Measurements from ENCODE around the gene CCT3.
"Not testable (repeated sequence)": the region's sequence is repeated elsewhere in the genome, so short reads cannot be mapped to it uniquely, and the experiment has no call there.

Gene CCT3

GRCh38 chr1:156346035-156346434 lies 7.9 kb upstream of the CCT3 start:
- not testable (repeated sequence) for H3K18ac ChIP-seq (ENCODE audit: low read length); H3K9ac ChIP-seq (ENCODE audit: low read length); H3K27ac ChIP-seq (ENCODE audit: low read depth, low read length); H2BK5ac ChIP-seq (ENCODE audit: low read length); H3K27me3 ChIP-seq (ENCODE audit: insufficient read depth, low read length, poor library complexity); H3K23ac ChIP-seq (ENCODE audit: low read length); H3K36me3 ChIP-seq (ENCODE audit: control insufficient read depth, insufficient read depth, low read length); H2BK120ac ChIP-seq (ENCODE audit: low read depth, low read length); H3K56ac ChIP-seq (ENCODE audit: low read length); H3K79me1 ChIP-seq (ENCODE audit: low read length); H4K5ac ChIP-seq (ENCODE audit: low read length); H2BK15ac ChIP-seq (replicated peaks; ENCODE audit: low read depth); H3K4ac ChIP-seq (ENCODE audit: low read depth, low read length); H3K4me3 ChIP-seq (ENCODE audit: low read length); H3K4me1 ChIP-seq (ENCODE audit: control insufficient read depth, low read depth, low read length); H4K8ac ChIP-seq (ENCODE audit: low read depth, low read length); DNase-seq; H2AK5ac ChIP-seq (ENCODE audit: low read length); H3K4me2 ChIP-seq (ENCODE audit: low read length); H3K79me2 ChIP-seq (ENCODE audit: control insufficient read depth, insufficient read depth, low read length)
- no CpG with 5 or more reads among the region's 2 CpGs for WGBS (ENCODE audit: extremely low coverage, insufficient coverage, low lambda C conversion rate)

- H3K4me2 ChIP-seq (ENCODE audit: low read length): no peak overlapping the region
- no peak overlapping the region for H2BK5ac ChIP-seq (ENCODE audit: low read length)
- H3K4me3 ChIP-seq (ENCODE audit: low read length): no peak overlapping the region
- H2BK120ac ChIP-seq (ENCODE audit: low read depth, low read length): no peak overlapping the region
- H2AK5ac ChIP-seq (ENCODE audit: low read length): no peak overlapping the region
- H3K18ac ChIP-seq (ENCODE audit: low read length): no peak overlapping the region
- no peaks in the 10 kb centered on the region for H3K36me3 ChIP-seq (ENCODE audit: control insufficient read depth, insufficient read depth, low read length)
- DNase-seq: no peak
- H3K23ac ChIP-seq (ENCODE audit: low read length): no peak overlapping the region
- H3K27me3 ChIP-seq (ENCODE audit: insufficient read depth, low read length, poor library complexity): no peaks in the 10 kb centered on the region
- no peak overlapping the region for H3K9ac ChIP-seq (ENCODE audit: low read length)
- H4K5ac ChIP-seq (ENCODE audit: low read length): no peak overlapping the region
- no peak overlapping the region for H3K4ac ChIP-seq (ENCODE audit: low read depth, low read length)
- H3K79me2 ChIP-seq (ENCODE audit: control insufficient read depth, insufficient read depth, low read length): no peaks in the 10 kb centered on the region
- no peaks in the 10 kb centered on the region for H3K4me1 ChIP-seq (ENCODE audit: control insufficient read depth, low read depth, low read length)
- no peak overlapping the region for H4K8ac ChIP-seq (ENCODE audit: low read depth, low read length)
- no CpG with 5 or more reads among the region's 3 CpGs for WGBS (ENCODE audit: extremely low coverage, insufficient coverage, low lambda C conversion rate)
- H2BK15ac ChIP-seq (replicated peaks; ENCODE audit: low read depth): no peak overlapping the region
- no peak overlapping the region for H3K56ac ChIP-seq (ENCODE audit: low read length)
- no peaks in the 10 kb centered on the region for H3K79me1 ChIP-seq (ENCODE audit: low read length)
- no peak overlapping the region for H3K27ac ChIP-seq (ENCODE audit: low read depth, low read length)
Observed at GRCh38 chr1:156344409-156344808, 6.3 kb upstream of the CCT3 start.

GRCh38 chr1:156342166-156342955 lies 4.3 kb upstream of the CCT3 start:
- H3K56ac ChIP-seq (ENCODE audit: low read length): no peak overlapping the region
- no peak overlapping the region for H2BK5ac ChIP-seq (ENCODE audit: low read length)
- no peak overlapping the region for H3K4ac ChIP-seq (ENCODE audit: low read depth, low read length)
- H3K27ac ChIP-seq (ENCODE audit: low read depth, low read length): no peak overlapping the region
- no peak overlapping the region for H4K8ac ChIP-seq (ENCODE audit: low read depth, low read length)
- no peak overlapping the region for H3K23ac ChIP-seq (ENCODE audit: low read length)
- H4K5ac ChIP-seq (ENCODE audit: low read length): no peak overlapping the region
- no peaks in the 10 kb centered on the region for H3K27me3 ChIP-seq (ENCODE audit: insufficient read depth, low read length, poor library complexity)
- no peak overlapping the region for H2AK5ac ChIP-seq (ENCODE audit: low read length)
- no peak overlapping the region for H2BK120ac ChIP-seq (ENCODE audit: low read depth, low read length)
- H3K36me3 ChIP-seq (ENCODE audit: control insufficient read depth, insufficient read depth, low read length): no peaks in the 10 kb centered on the region
- H3K9ac ChIP-seq (ENCODE audit: low read length): no peak overlapping the region
- no peaks in the 10 kb centered on the region for H3K4me1 ChIP-seq (ENCODE audit: control insufficient read depth, low read depth, low read length)
- no peak overlapping the region for H3K4me3 ChIP-seq (ENCODE audit: low read length)
- H3K79me2 ChIP-seq (ENCODE audit: control insufficient read depth, insufficient read depth, low read length): peaks cover 6% of the 10 kb centered on the region
- whole genome bisulfite sequencing (ENCODE audit: extremely low coverage, insufficient coverage, low lambda C conversion rate): no CpG with 5 or more reads among the region's 1 CpG
- H3K18ac ChIP-seq (ENCODE audit: low read length): no peak overlapping the region
- DNase-seq: no peak
- H3K79me1 ChIP-seq (ENCODE audit: low read length): no peaks in the 10 kb centered on the region
- H2BK15ac ChIP-seq (replicated peaks; ENCODE audit: low read depth): no peak overlapping the region
- H3K4me2 ChIP-seq (ENCODE audit: low read length): no peak overlapping the region

- no CpG with 5 or more reads among the region's 14 CpGs for WGBS (ENCODE audit: extremely low coverage, insufficient coverage, low lambda C conversion rate)
Observed at GRCh38 chr1:156337888-156338179, 258 bp downstream of the CCT3 start.

GRCh38 chr1:156337052-156337887 lies 822 bp downstream of the CCT3 start:
- H4K5ac ChIP-seq (ENCODE audit: low read length): no peak overlapping the region
- H3K79me2 ChIP-seq (ENCODE audit: control insufficient read depth, insufficient read depth, low read length): peaks cover 31% of the 10 kb centered on the region
- peak overlapping the region; percentile 97 for H3K56ac ChIP-seq (ENCODE audit: low read length)
- no peak overlapping the region for H2BK120ac ChIP-seq (ENCODE audit: low read depth, low read length)
- H3K79me1 ChIP-seq (ENCODE audit: low read length): peaks cover 8% of the 10 kb centered on the region
- peak overlapping the region; percentile 63 for H3K4me2 ChIP-seq (ENCODE audit: low read length)
- peaks cover 2% of the 10 kb centered on the region for H3K4me1 ChIP-seq (ENCODE audit: control insufficient read depth, low read depth, low read length)
- H3K27ac ChIP-seq (ENCODE audit: low read depth, low read length): peak overlapping the region; percentile 24
- no peak for DNase-seq
- H3K27me3 ChIP-seq (ENCODE audit: insufficient read depth, low read length, poor library complexity): no peaks in the 10 kb centered on the region
- no peak overlapping the region for H3K18ac ChIP-seq (ENCODE audit: low read length)
- H2AK5ac ChIP-seq (ENCODE audit: low read length): no peak overlapping the region
- peak overlapping the region; percentile 48 for H2BK5ac ChIP-seq (ENCODE audit: low read length)
- H3K4me3 ChIP-seq (ENCODE audit: low read length): peak overlapping the region; percentile 88
- peak overlapping the region; percentile 96 for H3K9ac ChIP-seq (ENCODE audit: low read length)
- H4K8ac ChIP-seq (ENCODE audit: low read depth, low read length): no peak overlapping the region
- H3K36me3 ChIP-seq (ENCODE audit: control insufficient read depth, insufficient read depth, low read length): peaks cover 4% of the 10 kb centered on the region
- WGBS (ENCODE audit: extremely low coverage, insufficient coverage, low lambda C conversion rate): no CpG with 5 or more reads among the region's 34 CpGs
- peak overlapping the region; percentile 24 for H3K4ac ChIP-seq (ENCODE audit: low read depth, low read length)
- H3K23ac ChIP-seq (ENCODE audit: low read length): peak overlapping the region; percentile 33
- H2BK15ac ChIP-seq (replicated peaks; ENCODE audit: low read depth): no peak overlapping the region

More at GRCh38 chr1:156337888-156338179, 258 bp downstream of the CCT3 start:
- peak overlapping the region; percentile 33 for H2AK5ac ChIP-seq (ENCODE audit: low read length)
- peaks cover 2% of the 10 kb centered on the region for H3K4me1 ChIP-seq (ENCODE audit: control insufficient read depth, low read depth, low read length)
- H3K56ac ChIP-seq (ENCODE audit: low read length): peak overlapping the region; percentile 97
- no peak overlapping the region for H3K18ac ChIP-seq (ENCODE audit: low read length)
- H3K4ac ChIP-seq (ENCODE audit: low read depth, low read length): peak overlapping the region; percentile 18
- H4K8ac ChIP-seq (ENCODE audit: low read depth, low read length): no peak overlapping the region
- no peak overlapping the region for H2BK15ac ChIP-seq (replicated peaks; ENCODE audit: low read depth)
- peaks cover 4% of the 10 kb centered on the region for H3K36me3 ChIP-seq (ENCODE audit: control insufficient read depth, insufficient read depth, low read length)
- peaks cover 8% of the 10 kb centered on the region for H3K79me1 ChIP-seq (ENCODE audit: low read length)
- peak overlapping the region; percentile 22 for H3K4me2 ChIP-seq (ENCODE audit: low read length)
- H3K27ac ChIP-seq (ENCODE audit: low read depth, low read length): peak overlapping the region; percentile 24
- peak overlapping the region; percentile 96 for H3K9ac ChIP-seq (ENCODE audit: low read length)
- peaks cover 31% of the 10 kb centered on the region for H3K79me2 ChIP-seq (ENCODE audit: control insufficient read depth, insufficient read depth, low read length)
- DNase-seq: no peak
- H3K4me3 ChIP-seq (ENCODE audit: low read length): peak overlapping the region; percentile 88
- H2BK5ac ChIP-seq (ENCODE audit: low read length): peak overlapping the region; percentile 48
- H3K23ac ChIP-seq (ENCODE audit: low read length): peak overlapping the region; percentile 33
- no peak overlapping the region for H2BK120ac ChIP-seq (ENCODE audit: low read depth, low read length)
- no peaks in the 10 kb centered on the region for H3K27me3 ChIP-seq (ENCODE audit: insufficient read depth, low read length, poor library complexity)
- no peak overlapping the region for H4K5ac ChIP-seq (ENCODE audit: low read length)
